WTC11 (cell line): Measurements from ENCODE around the gene VEZT.

Experiments
- CBFB ChIP-seq: sonication (generic); formaldehyde crosslinking; IDR thresholded peaks from 2 replicates; pipeline ENCODE4 v1.8.1; 2022; ENCODE audit warnings: mild to moderate bottlenecking, low read depth, missing genetic modification reagents
- CTCF ChIP-seq: fragments of 200-600 bp; IDR thresholded peaks from 2 replicates; pipeline ENCODE4 v1.8.0; 2022; ENCODE audit warnings: antibody characterized with exemption
- ETV6 ChIP-seq: sonication (generic); formaldehyde crosslinking; IDR thresholded peaks from 2 replicates; pipeline ENCODE4 v1.8.1; 2022; ENCODE audit warnings: mild to moderate bottlenecking, missing genetic modification reagents
- FOXJ3 ChIP-seq: sonication (generic); formaldehyde crosslinking; IDR thresholded peaks from 2 replicates; pipeline ENCODE4 v1.9.0; 2021; ENCODE audit warnings: missing genetic modification reagents, mild to moderate bottlenecking, borderline replicate concordance
- GRHL2 ChIP-seq: fragments of 250-450 bp; sonication (Bioruptor Pico); IDR thresholded peaks from 2 replicates; pipeline ENCODE4 v1.8.0; 2022; ENCODE audit warnings: mild to moderate bottlenecking, moderate library complexity; ENCODE audit not compliant: insufficient replicate concordance, severe bottlenecking
- JUN ChIP-seq: sonication (generic); formaldehyde crosslinking; IDR thresholded peaks from 2 replicates; pipeline ENCODE4 v1.8.0; 2023; ENCODE audit warnings: mild to moderate bottlenecking, missing genetic modification reagents
- NFYB ChIP-seq: sonication (generic); formaldehyde crosslinking; conservative IDR thresholded peaks from 2 replicates; pipeline ENCODE4 v1.8.0; 2022; ENCODE audit warnings: low read depth, missing genetic modification reagents
- PRDM15 ChIP-seq: sonication (generic); formaldehyde crosslinking; IDR thresholded peaks from 2 replicates; pipeline ENCODE4 v1.8.0; 2022; ENCODE audit warnings: missing genetic modification reagents

- TF ChIP-seq ETV6 (no peak), PRDM15 (CRISPR knock-in tag) (no peak), CTCF (no peak), JUN (CRISPR knock-in tag) (no peak), CBFB (CRISPR knock-in tag) (no peak), NFYB (CRISPR knock-in tag) (no peak), FOXJ3 (no peak), GRHL2 (CRISPR knock-in tag) (no peak)
Measured at GRCh38 chr12:95200128-95200894, 17.3 kb upstream of the VEZT start.
